Measurements from ENCODE around the gene NADK.
"Not testable (repeated sequence)": the region's sequence is repeated elsewhere in the genome, so short reads cannot be mapped to it uniquely, and the experiment has no call there.

DNA sequence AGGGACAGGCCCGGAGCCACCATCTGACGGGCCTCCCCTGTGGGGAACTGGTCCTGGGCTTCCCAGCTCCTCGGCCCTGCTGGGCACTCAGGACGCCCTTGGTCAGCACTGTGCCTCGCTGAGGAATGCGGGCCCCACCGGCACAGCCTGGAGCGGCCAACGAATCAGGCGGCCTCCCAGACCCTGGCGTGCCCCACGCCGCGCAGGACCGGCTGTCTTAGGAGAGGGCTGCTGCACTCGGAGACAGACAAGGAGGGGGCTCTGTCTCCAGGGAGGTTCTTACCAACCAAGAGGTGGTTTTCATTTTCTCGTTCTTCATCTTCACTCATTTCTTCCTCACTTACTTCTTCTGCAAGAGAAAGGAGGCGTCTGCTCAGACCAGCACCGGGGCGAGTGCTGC is 70.4 kb downstream of the NADK start:
- TF ChIP-seq, protein P1, sequence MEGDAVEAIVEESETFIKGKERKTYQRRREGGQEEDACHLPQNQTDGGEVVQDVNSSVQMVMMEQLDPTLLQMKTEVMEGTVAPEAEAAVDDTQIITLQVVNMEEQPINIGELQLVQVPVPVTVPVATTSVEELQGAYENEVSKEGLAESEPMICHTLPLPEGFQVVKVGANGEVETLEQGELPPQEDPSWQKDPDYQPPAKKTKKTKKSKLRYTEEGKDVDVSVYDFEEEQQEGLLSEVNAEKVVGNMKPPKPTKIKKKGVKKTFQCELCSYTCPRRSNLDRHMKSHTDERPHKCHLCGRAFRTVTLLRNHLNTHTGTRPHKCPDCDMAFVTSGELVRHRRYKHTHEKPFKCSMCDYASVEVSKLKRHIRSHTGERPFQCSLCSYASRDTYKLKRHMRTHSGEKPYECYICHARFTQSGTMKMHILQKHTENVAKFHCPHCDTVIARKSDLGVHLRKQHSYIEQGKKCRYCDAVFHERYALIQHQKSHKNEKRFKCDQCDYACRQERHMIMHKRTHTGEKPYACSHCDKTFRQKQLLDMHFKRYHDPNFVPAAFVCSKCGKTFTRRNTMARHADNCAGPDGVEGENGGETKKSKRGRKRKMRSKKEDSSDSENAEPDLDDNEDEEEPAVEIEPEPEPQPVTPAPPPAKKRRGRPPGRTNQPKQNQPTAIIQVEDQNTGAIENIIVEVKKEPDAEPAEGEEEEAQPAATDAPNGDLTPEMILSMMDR (IDR thresholded peaks at IDR 0.05): not testable (repeated sequence)
- TF ChIP-seq POLR2A (IDR thresholded peaks at IDR 0.05): not testable (repeated sequence)
